ENCODE data around the gene CCNJL. TPM values are rescaled to one million over a fixed set of nuclear protein-coding genes. Genes with fewer than 3 reads are reported as not detected.
A peak's percentile ranks its signal among the peaks of the same experiment; 100 is the strongest.

Gene CCNJL
- total and polyA plus RNA-seq, 7 donors, result 0.16 to 18.7 (median 4.7) TPM

- DNase-seq, result no peak
- Histone ChIP-seq H3K36me3 (no peaks in the 10 kb centered on the region), H3K4me1 (peaks cover 0 to 19% (median 11%) of the 10 kb centered on the region in 4 donors), H3K9me3 (no peaks in the 10 kb centered on the region), H3K27me3 (peaks cover 14 to 44% (median 19%) of the 10 kb centered on the region in 3 donors), H3K27ac (no peak overlapping the region), H3K4me3 (peak overlapping the region; percentile 33 to 59 (median 52))
- intact Hi-C loops (cut with DNase I), result no loop called here
- WGBS, 2 donors, result 9 to 24% methylated on average over 8 of the region's 8 CpGs
- TF ChIP-seq POLR2AphosphoS5 (IDR thresholded peaks at IDR 0.05), result no peak
- TF ChIP-seq EP300 (IDR thresholded peaks at IDR 0.05), result no peak
- TF ChIP-seq CTCF (IDR thresholded peaks at IDR 0.05), result no peak
- no peak for TF ChIP-seq POLR2A (IDR thresholded peaks at IDR 0.05)
Observed at GRCh38 chr5:160312960-160313727, 780 bp upstream of the CCNJL start.

GRCh38 chr5:160311491-160312133 lies 752 bp downstream of the CCNJL start:
- WGBS, 2 donors, result 6% methylated on average over 45 of the region's 45 CpGs
- intact Hi-C loops (cut with DNase I), result no loop called here
- TF ChIP-seq POLR2A (IDR thresholded peaks at IDR 0.05), result no peak
- TF ChIP-seq EP300 (IDR thresholded peaks at IDR 0.05), result no peak
- TF ChIP-seq POLR2AphosphoS5 (IDR thresholded peaks at IDR 0.05), result no peak
- TF ChIP-seq CTCF (IDR thresholded peaks at IDR 0.05), result no peak
- Histone ChIP-seq H3K4me3 (peak overlapping the region; percentile 33 to 59 (median 52)), H3K27me3 (peaks cover 14 to 44% (median 19%) of the 10 kb centered on the region in 3 donors), H3K9me3 (no peaks in the 10 kb centered on the region), H3K4me1 (peaks cover 0 to 19% (median 11%) of the 10 kb centered on the region in 4 donors), H3K27ac (peak overlapping the region in 2 of 4 donors; percentile 34 to 47), H3K36me3 (no peaks in the 10 kb centered on the region)
- no peak for DNase-seq

GRCh38 chr5:160310552-160311295 lies 1.6 kb downstream of the CCNJL start:
- Histone ChIP-seq H3K9me3 (no peaks in the 10 kb centered on the region), H3K4me3 (no peak overlapping the region), H3K27me3 (peaks cover 14 to 44% (median 19%) of the 10 kb centered on the region in 3 donors), H3K27ac (no peak overlapping the region), H3K4me1 (peaks cover 0 to 19% (median 11%) of the 10 kb centered on the region in 4 donors), H3K36me3 (no peaks in the 10 kb centered on the region)
- WGBS, 2 donors, result 92 to 94% methylated on average over 4 of the region's 4 CpGs
- intact Hi-C loops (cut with DNase I), result no loop called here
- no peak for TF ChIP-seq EP300 (IDR thresholded peaks at IDR 0.05)
- TF ChIP-seq POLR2A (IDR thresholded peaks at IDR 0.05), result no peak
- no peak for DNase-seq

GRCh38 chr5:160310140-160310539 lies 2.2 kb downstream of the CCNJL start:
- Histone ChIP-seq H3K9me3 (no peaks in the 10 kb centered on the region), H3K27me3 (peaks cover 14 to 44% (median 19%) of the 10 kb centered on the region in 3 donors), H3K4me3 (no peak overlapping the region), H3K27ac (no peak overlapping the region), H3K36me3 (no peaks in the 10 kb centered on the region), H3K4me1 (peaks cover 0 to 19% (median 11%) of the 10 kb centered on the region in 4 donors)
- no peak for DNase-seq
- TF ChIP-seq CTCF (IDR thresholded peaks at IDR 0.05) (no peak), EP300 (IDR thresholded peaks at IDR 0.05) (no peak), POLR2AphosphoS5 (IDR thresholded peaks at IDR 0.05) (no peak), POLR2A (IDR thresholded peaks at IDR 0.05) (no peak)
- 80 to 91% methylated on average over 4 of the region's 4 CpGs for WGBS, 2 donors
- intact Hi-C loops (cut with DNase I), result no loop called here

DNA sequence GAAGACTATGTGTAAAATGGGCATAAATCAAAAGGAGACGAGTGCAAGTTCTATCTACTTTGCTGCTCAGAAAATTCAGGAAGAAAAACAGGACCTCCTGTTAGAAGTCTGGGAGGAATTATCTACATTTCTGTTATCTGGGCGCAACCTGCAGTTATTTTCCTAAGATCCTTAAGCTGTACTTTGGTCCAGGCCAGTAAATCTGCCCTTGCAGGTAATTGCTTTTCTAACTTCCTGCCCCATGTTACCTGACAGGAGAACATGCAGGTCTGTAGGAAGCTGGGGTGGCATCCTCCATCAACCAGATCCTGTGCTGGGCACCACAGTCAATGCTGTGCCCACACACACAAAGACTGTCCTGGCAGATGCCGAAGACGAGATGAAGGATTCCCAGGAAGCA lies 5.7 kb downstream of the CCNJL start:
- H3K27ac ChIP-seq, result no peak overlapping the region
- DNase-seq, result no peak
- intact Hi-C loops (cut with DNase I), result no loop called here
- H3K4me3 ChIP-seq, result no peak overlapping the region
- H3K9me3 ChIP-seq, result no peaks in the 10 kb centered on the region
- TF ChIP-seq CTCF (IDR thresholded peaks at IDR 0.05) (no peak), EP300 (IDR thresholded peaks at IDR 0.05) (no peak), POLR2AphosphoS5 (IDR thresholded peaks at IDR 0.05) (no peak), POLR2A (IDR thresholded peaks at IDR 0.05) (no peak)
- H3K4me1 ChIP-seq, result peaks cover 0 to 4% (median 2%) of the 10 kb centered on the region in 4 donors
- H3K36me3 ChIP-seq, result no peaks in the 10 kb centered on the region
- H3K27me3 ChIP-seq, result peaks cover 3 to 15% (median 4%) of the 10 kb centered on the region in 3 donors
- 48 to 78% methylated on average over 4 of the region's 4 CpGs for WGBS, 2 donors

Data from sigmoid colon (tissue), 7 donors.